Activated T-cell treated with anti-CD3 and anti-CD28 coated beads for 1 hour (primary cell): Measurements from ENCODE around the gene TGFBI.

Experiments
- DNase-seq: peaks from one replicate; pipeline ENCODE4 v3.0.0-alpha.2; 2020; ENCODE audit warnings: low read depth

TGFBI gene

DNA sequence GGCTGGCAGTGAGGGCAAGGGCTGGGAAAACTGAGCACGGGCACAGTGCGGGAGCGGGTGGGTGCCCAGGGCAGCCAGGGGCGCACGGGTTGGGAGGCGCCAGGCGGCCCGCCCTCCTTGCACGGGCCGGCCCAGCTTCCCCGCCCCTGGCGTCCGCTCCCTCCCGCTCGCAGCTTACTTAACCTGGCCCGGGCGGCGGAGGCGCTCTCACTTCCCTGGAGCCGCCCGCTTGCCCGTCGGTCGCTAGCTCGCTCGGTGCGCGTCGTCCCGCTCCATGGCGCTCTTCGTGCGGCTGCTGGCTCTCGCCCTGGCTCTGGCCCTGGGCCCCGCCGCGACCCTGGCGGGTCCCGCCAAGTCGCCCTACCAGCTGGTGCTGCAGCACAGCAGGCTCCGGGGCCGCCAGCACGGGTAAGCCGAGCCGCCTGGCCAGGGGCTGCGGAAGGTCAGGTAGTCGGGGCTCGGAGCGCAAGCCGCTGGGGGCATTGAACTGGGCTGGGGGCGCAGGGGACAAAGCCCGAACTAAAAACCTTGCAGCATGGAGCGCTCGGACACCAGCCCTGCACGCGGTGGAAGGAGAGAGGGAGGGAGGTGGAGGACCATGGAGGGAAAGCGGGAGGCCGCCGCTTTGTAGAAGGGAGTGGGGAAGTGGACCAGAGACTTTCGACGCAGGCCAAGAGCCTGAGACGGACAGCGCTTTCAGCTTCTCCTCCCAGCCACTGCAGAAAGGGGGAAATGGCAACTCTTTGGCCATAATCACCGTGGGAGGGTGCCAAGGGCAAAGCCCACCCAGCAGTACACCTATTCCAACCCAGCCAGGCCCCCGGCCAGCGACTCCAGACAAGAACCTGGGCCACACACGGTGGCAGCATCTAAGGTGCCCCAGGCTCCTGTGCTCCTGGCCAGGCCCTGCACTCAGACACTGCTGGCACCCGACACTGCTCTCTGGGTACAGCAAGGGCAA, at the start of gene TGFBI:
TGFBI (plus strand) TSS at position 207 of the 961 bp plus-strand sequence; CDS start at position 275, 68 bp downstream.
- no peak for DNase-seq

DNA sequence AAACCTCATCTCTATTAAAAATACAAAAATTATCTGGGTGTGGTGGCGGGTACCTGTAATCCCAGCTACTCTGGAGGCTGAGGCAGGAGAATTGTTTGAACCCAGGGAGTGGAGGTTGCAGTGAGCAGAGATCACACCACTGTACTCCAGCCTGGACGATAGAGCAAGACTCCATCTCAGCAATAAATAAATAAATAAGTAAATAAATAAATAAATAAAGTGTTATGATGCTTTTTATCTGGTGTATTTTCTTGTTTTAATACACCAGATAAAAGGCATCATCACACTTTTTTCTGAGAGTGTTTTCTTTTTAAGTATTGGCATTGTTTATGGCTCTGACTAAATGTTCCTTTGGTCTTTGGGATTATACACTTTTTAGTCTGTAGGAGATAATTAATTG, 49.8 kb upstream of the TGFBI start:
- DNase-seq = no peak

DNA sequence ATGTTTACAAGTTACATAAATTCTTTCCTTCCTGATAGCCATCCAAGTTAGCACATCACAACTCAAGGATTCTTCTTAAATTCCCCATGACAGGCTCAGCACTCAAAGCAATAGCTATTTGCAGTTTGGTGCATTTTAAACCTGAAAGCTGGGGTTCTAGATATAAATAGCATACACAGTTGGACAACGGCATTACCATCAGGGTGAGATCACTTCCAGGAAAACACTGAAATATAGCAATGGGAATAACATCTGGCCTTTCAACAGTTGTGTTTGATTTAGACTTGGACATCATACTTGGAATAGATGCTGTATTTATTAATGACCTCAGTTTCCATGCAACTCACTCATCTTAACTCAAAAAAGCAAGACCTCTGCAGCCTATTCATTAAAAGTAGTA, 49.3 kb upstream of the TGFBI start:
- DNase-seq = no peak

DNA sequence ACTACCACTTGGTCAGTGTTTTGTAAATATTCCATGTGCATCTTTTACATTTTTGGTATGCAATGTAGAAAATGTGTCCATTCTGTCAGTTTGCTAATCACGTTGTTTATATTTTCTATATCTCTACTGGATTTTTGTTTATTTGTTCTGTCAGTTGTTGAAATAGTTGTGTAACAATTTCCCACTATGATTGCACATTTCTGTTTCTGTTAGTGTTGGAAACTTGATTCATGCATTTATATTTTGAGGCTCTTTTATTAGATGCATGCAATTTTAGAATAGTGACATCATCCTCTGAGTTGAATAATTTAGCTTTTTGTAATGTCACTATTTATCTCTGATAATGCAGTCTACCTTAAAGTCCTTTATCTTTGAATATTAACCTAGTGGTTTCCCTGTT, 48.2 kb upstream of the TGFBI start:
- DNase-seq = no peak

DNA sequence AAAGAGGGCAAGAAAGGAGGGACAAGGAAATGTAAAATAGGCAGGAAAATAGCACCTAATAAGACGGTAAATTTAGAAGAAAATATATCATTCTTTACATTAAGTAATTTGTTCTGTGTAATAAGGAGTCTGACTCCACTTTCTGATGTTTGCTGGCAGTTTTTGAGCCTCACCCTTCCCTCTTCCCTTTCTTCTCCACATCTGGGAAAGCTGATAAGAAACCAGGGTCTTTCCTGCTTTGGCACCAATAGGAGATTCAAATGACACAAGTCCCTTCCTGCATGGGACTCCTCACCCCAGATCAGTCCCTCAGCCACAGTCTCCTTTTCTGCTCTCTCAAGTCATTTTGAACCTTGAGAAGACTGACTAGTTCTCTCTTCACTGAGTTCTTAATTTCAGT, 42.8 kb upstream of the TGFBI start:
- no peak for DNase-seq

DNA sequence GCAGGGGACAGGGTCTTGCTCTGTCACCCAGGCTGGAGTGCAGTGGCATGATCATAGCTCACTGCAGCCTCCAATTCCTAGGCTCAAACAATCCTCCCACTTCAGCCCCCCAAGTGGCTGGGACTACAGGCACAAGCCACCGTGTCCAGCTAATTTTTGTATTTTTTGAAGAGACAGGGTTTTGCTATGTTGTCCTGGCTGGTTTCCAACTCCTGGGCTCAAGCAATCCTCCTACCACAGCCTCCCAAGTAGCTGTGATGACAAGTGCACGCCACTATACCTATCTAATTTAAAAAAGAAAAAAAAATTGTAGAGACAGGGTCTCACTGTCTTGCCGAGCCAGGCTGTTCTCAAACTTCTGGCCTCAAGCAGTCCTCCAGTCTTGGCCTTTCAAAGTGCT, 42.4 kb upstream of the TGFBI start:
- no peak for DNase-seq

DNA sequence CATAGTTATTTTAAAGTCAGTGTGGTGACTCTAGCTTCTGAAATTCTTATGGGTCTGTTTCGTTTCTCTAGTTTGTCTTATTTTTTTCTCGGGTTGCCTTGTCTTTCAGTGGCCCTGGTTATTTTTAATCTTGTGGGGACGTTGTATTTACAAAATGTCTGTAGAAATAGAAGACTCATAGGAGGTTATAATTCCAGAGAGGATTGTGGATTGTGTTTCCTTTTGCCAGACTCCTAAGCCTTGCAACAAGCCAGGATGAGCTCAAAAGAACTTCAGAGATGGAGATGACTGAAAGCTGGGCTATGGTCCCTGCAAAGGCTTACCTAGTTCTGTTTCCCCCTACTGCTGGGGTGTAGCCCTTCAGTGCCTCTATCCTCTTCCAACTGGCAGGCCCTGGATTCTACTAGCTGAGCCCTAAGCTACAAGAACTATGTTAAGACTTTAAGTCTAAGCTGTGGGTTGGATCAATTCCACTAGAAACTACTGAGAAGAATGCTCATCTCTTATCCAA, 41.8 kb upstream of the TGFBI start:
- DNase-seq = no peak

DNA sequence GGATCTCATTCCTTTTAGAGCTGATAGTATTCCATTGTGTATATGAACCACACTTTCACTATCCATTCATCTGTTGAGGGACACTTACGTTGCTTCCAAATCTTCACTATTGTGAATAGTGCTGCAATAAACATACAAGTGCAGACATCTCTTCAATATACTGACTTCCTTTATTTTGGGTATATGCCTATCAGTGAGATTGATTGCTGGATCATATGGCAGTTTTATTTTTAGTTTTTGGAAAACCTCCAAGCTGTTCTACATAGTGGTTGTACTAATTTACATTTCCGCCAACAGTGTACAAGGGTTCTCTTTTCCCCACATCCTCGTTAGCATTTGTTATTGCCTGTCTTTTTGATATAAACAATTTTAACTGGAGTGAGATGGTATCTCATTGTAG, 40.2 kb upstream of the TGFBI start:
- DNase-seq = no peak

DNA sequence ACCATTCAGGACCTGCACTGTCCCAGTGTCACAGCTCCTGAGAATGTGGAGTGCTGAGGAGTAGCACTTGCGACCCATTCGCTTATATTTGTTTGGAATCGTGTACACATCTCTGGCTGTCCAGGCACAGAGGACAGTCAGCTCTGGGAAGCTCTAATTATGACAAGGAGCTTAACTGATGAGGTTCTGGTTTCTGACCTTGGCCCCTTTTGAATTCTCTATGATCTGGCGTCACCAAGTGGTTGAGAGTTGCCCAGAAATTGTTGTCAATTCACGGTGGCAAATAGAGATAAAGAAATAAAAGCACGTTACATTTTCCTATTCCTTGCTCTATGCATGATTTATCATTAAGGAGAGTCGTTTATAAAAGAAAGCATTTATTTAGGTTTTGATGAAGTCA, 39.1 kb upstream of the TGFBI start:
- no peak for DNase-seq

DNA sequence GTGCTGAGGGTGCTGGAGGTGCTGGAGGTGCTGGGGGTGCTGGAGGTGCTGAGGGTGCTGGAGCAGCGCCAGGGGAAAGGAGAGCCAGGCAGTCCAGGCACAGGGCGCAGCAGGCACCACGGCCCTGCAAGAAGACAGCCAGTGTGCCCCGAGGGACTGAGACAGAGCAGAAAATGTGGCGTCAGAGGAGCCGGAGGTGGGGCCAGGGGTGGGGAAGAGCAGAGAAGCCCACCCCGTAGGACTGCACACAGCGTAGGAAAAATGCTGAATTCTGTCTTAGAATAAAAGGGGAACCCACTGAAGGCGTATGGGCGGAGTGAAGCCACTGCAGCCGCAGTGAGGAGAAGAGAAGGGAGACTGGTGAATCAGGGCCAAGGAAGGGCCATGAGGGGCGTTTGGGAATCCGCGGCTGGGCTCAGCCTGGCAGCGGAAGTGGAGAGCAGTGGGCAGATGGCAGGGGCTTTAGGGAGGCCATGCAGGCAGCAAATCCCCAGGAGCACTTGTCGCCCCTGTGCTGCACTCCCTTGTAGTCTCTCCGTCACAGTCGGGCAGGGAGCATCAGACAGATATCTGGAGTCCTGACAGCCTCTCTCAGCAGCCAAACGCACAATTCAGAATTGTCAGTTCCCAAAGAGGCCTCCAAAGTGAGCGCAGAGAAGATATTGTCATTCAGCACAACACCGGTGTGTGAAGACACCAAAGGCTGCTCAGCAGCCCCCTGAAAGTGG, 38.1 kb upstream of the TGFBI start:
- DNase-seq = no peak

DNA sequence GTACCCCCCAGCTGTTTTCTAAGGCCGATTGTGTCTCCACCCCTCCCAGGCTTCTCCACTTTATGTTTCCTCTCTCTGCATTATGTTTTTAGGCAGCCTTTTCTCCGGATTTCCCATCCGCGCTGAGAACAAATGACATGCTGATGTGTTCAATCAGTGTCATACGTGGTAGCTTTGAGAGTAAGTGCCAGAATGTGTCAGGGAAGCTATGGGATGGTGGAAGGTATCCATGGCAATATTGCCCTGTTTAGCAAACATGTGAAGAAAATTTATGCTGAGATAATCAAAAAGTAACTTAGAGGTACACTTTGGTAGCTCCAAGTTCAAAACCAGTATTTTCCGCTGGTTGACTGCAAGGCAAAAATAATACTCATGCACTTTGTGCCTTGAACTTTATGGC, 37.4 kb upstream of the TGFBI start:
- no peak for DNase-seq

DNA sequence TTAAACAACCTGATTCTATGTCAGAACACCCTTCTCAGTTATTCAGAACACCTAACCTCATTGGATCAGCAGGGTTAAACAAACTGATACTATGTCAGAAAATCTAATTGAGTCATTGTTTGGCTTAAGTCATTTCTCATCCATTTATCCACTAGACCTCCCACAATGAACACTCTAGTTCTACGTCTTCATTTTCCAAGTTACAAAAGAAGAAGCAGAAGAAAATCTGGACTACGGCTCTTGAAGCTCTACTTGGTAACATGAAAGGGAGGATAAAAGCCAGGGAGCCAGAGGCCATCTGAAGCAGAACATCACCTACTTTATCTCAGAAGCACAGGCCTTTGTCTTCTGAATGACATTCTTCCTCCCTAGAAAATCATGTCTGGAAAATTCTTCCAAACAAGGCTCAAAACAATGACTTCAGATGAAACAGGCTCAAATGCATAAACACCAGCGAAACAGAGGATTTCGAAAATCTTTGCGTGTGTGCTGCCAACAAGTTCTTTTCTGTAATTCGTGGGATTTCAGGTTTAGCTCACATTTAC, 35.4 kb upstream of the TGFBI start:
- no peak for DNase-seq

DNA sequence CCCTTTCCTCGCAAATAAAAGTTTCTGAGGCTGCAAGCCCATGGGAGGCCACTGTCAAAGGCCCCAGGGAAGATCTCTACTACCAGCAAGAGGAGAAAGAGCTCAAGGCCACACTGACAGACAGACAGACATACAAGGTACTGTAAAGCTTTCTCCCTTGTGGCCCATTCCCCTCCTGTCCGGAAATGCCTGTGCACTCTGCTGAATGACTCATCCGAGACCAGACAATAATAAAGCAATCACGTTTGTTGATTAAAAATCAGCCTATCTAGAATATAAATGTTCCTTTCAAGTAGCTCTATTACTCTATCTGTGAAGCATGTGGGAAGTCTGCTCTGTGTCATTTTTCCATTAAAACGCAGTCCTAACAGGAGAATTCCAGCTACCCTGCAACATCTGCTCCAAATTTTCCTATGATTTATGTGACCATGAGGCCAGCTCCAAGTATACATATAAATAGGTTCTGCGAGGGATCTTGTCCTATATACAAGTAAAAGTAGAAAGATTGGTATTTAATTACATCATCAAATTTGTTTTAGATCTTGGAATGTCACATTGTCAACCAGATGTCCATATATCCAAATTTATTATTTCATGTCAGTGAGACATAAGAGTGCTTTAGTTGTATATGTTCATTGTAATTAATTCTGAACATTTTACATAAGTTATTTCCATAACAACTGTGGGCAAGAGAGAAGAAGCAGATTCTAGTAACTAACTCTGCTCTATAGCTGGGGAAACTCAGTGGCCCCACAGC, 34.7 kb upstream of the TGFBI start:
- no peak for DNase-seq

DNA sequence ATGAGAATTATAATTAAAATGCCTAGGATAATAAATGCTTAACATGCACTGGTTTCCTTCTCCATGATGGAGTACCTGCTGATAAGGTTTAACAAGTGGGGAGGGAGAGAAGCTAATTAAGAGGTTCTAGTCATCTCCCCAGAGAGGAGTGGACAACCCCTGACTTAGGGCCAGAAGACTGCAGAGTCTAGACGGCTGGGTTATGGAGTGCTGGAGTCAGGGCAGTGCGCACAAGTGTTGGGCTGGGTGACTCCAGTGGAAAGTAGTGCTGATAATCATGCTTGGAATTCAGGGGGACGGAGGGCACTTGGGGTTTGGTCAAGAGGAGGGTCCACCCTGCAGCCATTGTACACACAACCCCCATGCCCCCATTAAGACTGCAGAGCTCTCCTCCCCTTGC, 32.8 kb upstream of the TGFBI start:
- no peak for DNase-seq

DNA sequence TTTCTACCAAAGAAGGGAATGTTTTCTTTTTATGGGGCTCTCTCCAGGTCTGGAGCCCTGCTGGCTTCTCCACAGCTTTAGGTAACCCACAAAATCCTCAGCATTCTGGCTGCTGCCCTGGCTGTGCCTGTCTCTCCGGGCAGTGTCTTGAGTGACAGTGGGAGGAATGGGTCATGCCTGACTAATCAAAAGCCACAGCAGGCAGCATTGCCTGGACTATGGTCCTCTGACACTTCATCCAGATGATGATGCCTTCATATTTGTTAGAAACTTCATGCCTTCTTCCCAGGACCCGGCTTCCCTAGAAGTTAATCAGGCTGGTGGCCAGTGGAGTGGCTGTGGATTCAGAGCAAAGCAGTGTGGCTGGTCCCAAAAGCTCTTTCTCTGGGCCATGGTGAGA, 32.2 kb upstream of the TGFBI start:
- DNase-seq = no peak

DNA sequence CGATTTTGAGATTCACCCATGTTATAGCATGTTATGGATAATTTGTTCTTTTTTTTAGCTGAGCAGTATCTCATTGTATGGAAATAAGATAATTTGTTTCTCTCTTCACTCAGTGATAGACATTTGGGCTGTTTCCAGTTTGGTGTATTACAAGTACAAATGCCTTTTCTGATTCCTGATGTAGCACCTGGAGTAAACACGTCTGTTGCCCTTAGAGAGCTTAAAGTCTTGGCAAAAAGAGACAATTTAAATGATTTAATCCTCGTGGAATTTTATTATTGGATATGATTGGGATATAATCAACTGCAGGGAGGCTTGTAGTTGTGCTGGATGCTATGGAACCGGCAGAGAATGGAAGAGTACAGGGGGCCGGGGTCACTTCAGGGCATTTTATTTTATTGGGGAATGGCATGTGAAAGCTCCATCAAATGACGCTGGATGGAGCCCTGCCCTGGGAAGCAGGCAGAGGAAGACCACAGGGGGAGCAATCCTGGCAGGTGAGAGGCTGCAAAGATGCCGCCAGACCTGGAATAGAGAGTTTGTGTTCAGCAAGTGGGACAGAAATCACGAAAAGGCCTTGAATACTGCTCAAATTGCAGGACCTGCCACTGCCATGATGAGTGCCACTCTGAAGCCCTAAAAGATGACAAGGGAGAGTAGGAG, 31.0 kb upstream of the TGFBI start:
- no peak for DNase-seq

DNA sequence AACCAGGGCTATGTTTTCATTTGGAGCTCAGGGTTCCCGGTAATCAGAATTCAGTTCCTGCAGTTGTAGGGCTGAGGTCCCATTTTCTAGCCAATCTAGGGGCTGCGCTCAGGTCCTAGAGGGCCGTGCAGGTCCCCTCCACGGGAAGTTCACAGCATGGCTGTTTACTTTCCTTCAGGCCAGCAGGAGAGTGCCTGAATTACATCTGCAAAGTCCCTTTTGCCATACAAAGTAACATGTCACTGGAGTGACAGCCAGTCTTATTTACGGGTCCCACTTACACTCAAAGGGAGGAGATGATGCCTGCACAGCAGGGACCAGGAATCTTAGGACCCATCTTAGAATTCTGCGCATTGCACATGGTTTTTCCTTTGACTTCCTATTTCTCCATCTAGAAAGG, 29.9 kb upstream of the TGFBI start:
- DNase-seq = no peak

DNA sequence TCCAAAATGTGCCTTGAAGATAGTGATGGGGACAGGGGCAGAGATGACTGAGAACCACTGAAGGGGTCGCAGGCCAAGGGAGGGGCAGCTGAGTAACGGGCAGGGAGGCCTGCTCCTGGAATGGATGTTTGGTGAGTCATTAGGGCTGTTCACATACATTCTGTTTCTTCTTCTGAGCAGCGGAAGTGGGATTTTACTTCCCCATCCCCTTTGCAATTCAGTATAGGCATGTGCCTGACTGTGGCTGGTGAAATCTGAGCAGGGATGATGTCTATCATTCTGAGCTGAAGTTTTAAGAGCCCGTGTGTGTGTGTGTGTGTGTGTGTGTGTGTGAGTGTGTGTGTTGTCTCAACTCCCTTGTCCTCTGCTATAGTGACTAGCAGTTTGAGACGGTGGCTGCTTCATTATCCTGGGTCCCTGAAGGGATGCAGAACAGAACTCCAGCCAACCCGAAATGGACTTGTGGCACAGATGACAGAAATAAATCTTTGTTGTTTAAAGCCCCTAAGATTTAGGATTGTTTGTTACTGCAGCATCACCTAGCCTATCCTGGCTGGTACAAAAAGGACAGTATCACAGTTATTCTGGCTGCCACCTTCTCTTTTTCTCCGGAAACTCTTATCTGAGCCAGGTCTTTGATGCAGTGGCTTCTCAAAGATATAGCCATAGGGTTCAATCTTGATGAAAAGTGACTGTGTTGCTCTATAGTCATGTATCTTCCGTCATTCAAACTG, 29.2 kb upstream of the TGFBI start:
- no peak for DNase-seq

DNA sequence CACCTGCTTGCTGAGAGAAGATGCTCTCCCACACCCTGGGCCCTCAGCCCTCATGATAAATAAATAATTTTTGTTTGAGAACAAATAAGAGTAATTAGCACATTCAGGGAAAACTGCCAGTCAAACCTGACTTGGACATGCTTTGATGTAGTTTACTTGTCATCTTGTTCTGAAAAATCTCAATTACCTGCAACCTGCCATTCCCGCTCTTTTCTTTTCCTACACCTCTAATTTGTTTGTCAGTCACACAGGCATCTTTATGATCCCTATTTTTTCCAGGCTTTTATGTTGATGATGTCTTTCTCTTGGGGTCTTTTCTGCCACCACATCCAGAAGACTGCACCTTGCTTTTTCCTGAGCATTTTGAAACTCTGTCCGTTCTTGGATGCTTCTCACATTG, 28.6 kb upstream of the TGFBI start:
- no peak for DNase-seq

DNA sequence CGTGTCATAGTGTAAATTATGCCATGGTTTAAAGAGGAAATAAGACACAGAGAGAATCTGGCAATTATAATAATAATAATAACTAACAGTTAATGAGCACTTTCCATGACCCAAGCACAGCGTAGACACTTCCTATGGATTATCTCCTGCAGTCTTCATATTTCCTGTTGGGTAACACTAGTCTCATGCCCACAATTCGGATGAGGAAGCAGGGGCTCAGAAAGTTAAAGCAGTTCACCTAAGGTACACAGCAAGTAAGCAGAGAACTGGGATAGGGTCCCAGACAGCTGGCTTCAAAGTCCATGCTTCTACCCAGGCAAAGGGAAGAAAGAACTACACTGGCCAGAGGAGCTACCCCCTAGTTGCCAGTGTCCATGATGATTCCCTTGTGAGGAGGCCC, 27.9 kb upstream of the TGFBI start:
- DNase-seq = no peak

DNA sequence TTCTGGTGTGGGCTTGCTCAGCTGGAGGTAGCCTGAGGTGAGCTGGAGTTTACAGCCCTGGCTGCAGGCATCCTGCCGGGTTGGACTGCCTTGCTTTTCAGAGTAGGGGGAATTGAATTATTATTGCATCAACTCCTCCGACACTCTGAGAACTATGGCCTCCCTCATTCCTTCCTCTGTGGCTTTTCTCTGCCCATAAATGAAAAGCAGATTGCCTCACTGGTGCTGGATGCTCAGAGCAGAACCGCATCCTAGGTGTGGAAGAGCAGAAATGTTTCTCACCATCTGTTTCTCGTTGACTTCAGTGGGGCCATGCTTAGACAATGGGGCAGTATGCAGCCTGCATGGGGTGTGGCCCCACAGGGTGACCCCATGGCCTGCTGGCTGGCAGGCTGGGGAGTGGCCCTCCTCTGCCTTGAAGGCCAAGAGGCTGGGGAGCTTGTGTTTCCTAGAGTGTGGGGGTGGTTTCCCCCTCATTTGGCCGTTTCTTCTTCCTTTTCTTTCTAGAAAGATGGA, 27.3 kb upstream of the TGFBI start:
- DNase-seq = no peak
